Measurements from ENCODE around the gene MIS18A.
"Not testable (repeated sequence)": the region's sequence is repeated elsewhere in the genome, so short reads cannot be mapped to it uniquely, and the experiment has no call there.

The MIS18A gene, protein sequence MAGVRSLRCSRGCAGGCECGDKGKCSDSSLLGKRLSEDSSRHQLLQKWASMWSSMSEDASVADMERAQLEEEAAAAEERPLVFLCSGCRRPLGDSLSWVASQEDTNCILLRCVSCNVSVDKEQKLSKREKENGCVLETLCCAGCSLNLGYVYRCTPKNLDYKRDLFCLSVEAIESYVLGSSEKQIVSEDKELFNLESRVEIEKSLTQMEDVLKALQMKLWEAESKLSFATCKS

DNA sequence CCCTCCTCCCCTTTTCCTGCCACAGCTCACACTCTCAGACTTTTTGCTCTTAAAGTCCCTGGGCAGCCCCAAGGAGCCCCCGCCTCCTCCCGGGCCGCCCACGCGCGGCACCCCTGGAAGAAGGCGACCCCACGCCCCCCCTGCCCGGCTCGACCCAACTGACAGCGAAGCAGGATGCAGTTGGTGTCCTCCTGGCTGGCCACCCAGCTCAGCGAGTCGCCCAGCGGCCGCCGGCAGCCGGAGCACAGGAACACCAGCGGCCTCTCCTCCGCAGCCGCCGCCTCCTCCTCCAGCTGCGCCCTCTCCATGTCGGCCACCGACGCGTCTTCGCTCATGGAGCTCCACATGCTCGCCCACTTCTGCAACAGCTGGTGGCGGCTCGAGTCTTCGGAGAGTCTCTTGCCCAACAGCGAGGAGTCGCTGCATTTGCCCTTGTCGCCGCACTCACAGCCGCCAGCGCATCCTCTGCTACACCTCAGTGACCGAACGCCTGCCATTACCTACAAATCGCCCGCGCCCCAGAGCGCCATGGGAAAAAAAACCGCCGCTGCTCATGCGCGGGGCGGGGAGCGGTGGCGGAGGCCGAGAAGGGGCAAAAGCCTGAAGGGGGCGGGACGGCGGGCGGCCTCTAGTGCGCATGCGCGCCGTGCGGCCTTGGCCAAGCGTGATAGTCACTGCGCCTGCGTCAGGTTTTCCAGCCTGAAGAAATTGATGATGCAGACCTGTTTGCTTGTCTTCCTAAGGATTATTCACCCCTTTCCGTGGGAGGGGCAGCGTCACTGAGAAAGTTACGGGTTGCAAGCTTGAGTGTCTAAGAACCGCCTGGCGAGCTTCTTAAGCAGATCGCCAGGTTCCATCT lies at the start of gene MIS18A:
MIS18A (minus strand) TSS at position 532 of the 859 bp plus-strand sequence; CDS start at position 497, 35 bp downstream.
- in situ Hi-C loops (cut with HindIII; ENCODE audit: low pct_ligation_motif_present, low pct_unique_long_range_greater_than_20kb, low sequenced_read_pairs): no loop called here
- peak; percentile 91 for DNase-seq

DNA sequence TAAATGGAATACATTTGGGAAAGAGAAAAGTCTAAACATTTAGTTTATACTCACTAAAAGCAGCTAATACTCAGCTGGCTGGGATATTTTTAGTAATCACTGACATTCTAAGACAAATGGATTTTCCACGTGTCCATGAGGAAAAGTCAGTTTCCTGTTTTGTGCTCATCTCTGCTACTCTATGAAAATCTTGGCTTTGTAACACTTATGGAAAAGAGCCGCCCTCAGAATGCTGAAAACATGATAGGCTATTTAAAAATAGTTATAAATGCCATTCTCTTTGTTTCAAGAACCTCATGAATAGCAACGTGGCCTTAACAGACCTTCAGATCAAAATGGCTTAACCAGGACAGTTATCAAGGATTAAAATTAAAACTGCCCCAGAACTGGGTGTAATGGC lies 49.7 kb upstream of the MIS18A start:
- DNase-seq: no peak
- in situ Hi-C loops (cut with HindIII; ENCODE audit: low pct_ligation_motif_present, low pct_unique_long_range_greater_than_20kb, low sequenced_read_pairs): no loop called here

DNA sequence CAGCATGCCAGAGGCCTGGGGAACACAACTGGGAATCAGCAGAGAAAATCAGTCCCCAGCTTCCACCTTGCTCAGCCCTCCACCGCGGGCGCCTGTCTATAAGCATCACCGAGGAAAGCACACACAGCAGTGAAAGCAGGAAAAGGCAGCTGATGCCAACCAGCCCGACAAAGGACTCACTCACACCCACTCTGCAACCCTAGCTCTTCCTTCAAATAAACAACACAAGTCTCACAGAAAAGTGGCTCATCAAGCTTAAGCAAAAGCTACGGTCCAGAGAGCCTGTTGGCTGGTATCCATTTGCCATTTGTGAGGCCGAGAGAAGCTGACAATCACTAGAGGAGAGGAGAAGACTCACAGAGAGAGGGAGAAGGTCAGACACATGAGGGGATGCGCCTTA lies 46.9 kb upstream of the MIS18A start:
- no peak for DNase-seq
- in situ Hi-C loops (cut with HindIII; ENCODE audit: low pct_ligation_motif_present, low pct_unique_long_range_greater_than_20kb, low sequenced_read_pairs): no loop called here

DNA sequence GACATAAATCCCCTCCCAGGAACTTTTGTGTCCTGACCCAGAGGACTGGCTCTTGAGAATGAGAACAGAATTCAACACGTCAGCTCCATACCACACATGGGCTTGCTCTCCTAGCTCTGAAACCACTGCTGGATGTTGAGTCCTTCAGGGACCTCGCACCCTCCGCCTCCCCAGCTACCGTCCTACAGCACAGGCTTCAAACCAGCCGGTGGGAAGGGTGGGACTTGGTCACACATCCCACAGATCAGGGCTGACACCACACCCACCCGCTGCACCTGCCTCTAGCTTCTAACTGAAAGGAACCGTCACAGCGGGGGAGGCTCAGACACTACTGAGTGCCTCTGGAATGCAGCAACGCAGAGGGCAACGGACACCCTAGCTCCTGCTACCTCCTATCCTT lies 43.8 kb upstream of the MIS18A start:
- DNase-seq: peak; percentile 40
- in situ Hi-C loops (cut with HindIII; ENCODE audit: low pct_ligation_motif_present, low pct_unique_long_range_greater_than_20kb, low sequenced_read_pairs): no loop called here

DNA sequence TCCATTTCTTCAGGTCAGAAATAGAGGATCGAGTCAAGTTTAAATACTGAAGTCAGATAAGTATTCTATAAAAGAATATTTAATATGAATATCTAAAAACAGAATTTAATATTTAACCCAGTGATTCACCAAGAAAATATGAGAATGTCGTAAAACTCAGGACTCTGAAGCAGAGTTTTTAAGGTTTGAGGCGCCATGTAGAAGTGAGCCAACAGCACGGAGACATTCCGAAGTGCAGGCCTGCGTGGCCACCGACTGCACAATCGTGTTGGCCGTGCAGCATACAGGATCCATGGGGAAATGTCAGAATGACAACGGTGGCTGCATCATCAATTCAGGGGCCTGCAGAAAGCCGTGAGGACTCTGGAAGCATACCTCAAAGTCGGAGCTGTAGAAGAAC lies 43.3 kb upstream of the MIS18A start:
- peak; percentile 69 for DNase-seq
- in situ Hi-C loops (cut with HindIII; ENCODE audit: low pct_ligation_motif_present, low pct_unique_long_range_greater_than_20kb, low sequenced_read_pairs): no loop called here

DNA sequence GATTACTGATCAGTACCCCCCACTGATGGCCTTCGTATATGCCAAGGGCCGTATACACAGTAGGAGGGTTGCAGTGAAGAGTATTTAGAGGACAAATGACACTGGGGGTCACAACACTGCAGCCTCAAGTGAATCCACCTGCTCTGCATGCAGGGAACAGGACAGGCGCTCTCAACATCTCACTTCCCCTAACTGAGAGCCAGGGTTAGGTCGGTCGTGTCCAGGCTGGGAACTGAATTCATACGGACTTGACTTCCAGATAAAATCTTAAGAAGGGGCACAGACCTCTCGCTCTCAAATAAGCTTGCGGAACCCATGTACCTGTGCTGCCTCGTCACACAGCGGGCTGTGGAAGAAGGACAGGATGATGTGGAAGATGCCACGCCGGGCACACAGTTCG lies 42.6 kb upstream of the MIS18A start:
- no peak for DNase-seq
- in situ Hi-C loops (cut with HindIII; ENCODE audit: low pct_ligation_motif_present, low pct_unique_long_range_greater_than_20kb, low sequenced_read_pairs): no loop called here

DNA sequence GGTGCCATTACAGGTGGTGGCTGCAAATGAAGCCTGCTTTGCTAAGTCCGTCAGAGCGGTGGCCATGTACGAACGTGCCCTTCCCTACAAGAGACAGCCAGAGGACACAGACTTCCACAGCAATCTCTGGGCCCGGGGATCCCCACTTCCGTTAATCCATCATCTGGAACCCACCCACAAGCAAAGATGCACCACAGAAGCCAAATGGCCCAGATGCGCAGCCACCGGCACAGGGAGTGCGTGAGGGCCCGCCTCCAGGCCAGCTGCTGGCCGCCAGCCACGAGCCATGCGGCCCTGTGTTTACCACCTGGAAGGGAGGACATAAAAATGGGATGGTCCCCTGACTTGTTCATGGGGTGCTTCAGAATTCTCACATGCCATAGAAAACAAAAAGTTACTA lies 41.9 kb upstream of the MIS18A start:
- no peak for DNase-seq
- in situ Hi-C loops (cut with HindIII; ENCODE audit: low pct_ligation_motif_present, low pct_unique_long_range_greater_than_20kb, low sequenced_read_pairs): no loop called here

DNA sequence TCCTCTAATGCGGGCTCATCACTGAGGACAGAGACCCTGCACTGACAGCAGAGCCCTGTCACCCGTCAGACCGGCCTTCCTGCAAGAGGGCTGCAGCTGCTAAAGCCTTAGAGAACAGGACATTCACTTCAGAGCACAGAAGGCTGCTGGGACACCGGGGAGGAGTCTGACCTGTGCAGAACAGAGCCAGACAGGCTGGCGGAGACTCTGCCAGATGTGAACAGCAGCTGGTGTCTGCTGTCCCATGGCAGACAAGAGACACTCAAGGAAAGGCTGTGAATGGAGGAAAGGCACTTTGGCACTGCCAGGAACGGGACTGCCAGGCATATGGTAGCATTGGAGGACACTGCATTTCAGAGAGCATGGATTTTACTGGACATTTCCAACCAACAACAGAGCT lies 41.2 kb upstream of the MIS18A start:
- in situ Hi-C loops (cut with HindIII; ENCODE audit: low pct_ligation_motif_present, low pct_unique_long_range_greater_than_20kb, low sequenced_read_pairs): no loop called here
- DNase-seq: no peak

DNA sequence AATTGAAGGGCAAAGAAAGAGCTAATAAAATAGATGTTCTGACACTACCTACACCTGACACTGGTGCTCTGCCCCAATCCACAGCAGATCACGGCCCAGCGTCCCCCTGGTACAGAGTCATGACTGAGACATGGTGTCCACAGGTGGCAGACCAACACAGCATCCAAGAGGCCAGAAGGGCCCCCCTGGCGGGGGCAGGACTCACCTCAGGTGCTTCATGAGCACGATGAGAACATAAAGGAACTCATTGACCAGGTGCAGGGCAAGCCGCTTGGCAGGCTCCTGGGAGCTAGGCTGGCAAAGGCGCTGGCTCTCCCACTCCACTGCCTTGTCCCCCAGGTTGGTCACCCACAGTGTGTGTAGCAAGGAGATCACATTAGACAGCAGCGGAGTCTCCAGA lies 40.2 kb upstream of the MIS18A start:
- in situ Hi-C loops (cut with HindIII; ENCODE audit: low pct_ligation_motif_present, low pct_unique_long_range_greater_than_20kb, low sequenced_read_pairs): no loop called here
- DNase-seq: no peak

DNA sequence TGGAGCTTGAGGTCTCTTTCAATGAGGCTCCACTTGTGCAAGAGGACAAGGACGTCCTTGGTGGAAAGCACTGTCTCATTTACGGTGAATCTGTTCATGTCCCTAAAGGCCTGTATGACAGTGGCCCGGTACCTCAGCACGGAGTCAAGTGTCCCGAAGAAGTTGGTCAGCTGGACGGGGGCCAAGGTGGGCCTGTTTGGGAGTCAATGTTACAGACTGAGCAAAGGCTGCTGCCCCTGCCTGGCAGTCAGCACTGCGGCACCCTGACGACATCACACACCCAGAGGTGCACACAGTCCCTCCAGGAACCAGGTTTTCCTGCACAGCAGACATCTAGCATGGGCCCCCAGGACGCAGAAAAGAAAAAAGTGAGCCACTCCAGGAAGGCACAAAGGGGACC lies 38.9 kb upstream of the MIS18A start:
- no peak for DNase-seq
- in situ Hi-C loops (cut with HindIII; ENCODE audit: low pct_ligation_motif_present, low pct_unique_long_range_greater_than_20kb, low sequenced_read_pairs): no loop called here

DNA sequence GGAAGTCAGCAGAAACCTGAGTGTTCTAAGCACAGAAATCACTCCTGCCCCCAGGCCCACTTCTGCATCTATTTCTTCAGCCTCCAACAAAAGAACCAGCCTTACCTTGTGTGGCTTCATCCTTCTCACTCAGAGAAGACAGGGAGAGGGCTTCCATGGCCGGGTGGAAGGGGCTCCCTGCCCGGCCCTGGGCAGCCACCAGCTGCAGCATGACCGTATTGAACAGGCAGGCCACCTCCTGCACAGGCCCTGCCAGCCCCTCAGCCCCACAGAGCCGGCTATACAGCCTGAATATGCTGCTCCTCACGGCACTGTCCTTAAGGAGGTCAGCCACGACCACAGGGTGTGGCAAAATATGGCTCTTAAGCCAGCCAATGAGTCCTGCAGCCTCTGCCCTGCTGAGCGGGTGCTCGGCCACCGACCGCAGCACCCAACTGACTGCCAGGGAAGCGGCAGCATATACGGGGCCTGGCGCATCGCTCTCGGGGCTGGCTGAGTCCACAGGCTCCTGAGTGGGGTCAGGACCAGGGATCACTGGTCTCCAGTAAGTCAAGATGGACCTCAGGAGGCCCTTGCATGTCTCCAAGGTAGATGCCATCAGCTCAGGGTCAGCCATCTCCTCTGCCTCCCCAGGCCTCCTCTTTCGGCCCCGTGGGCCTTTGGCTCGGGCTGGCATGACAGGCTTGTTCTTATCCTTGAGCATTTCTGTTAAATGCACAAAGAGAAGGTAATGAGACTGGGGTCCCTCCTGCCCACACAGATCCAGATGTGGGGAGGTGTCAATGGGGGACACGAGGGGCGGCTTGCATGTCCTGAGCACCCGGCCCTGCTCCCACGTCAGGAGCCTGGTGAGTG lies 37.7 kb upstream of the MIS18A start:
- no peak for DNase-seq
- in situ Hi-C loops (cut with HindIII; ENCODE audit: low pct_ligation_motif_present, low pct_unique_long_range_greater_than_20kb, low sequenced_read_pairs): no loop called here

DNA sequence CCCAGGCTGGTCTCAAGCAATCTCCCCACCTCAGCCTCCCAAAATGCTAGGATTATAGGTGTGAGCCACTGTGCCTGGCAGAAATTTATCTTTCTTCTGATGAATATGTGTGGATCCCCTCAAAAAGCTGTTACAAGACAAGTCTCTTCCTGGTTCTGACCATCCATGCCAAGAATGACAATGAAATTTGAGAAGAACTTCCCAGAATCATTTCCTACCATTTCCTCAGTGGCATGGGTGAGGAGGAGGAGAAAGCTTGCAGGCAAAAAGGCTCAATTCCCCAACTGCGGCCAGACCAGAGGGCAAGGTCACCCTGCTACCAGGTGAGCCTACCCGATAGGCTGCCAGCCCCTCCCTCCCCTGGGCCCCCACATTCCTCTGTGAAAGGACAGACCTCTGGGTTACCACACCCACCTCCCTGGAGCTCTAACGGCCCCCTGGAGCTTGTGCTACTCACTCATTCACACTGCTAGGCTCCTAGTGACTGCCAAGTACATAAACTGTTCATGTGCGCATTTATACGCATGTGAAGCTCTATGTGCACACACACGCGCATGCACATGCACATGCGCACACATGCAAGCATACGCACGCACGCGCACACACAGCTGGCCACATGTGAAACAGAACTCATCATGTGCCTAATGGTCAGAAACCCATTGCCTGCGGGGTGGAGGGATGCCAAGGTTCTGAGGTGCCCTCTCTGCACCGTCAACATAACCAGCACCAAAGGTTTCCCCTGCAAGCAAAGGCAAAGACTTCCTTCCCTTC lies 36.8 kb upstream of the MIS18A start:
- in situ Hi-C loops (cut with HindIII; ENCODE audit: low pct_ligation_motif_present, low pct_unique_long_range_greater_than_20kb, low sequenced_read_pairs): no loop called here
- no peak for DNase-seq

DNA sequence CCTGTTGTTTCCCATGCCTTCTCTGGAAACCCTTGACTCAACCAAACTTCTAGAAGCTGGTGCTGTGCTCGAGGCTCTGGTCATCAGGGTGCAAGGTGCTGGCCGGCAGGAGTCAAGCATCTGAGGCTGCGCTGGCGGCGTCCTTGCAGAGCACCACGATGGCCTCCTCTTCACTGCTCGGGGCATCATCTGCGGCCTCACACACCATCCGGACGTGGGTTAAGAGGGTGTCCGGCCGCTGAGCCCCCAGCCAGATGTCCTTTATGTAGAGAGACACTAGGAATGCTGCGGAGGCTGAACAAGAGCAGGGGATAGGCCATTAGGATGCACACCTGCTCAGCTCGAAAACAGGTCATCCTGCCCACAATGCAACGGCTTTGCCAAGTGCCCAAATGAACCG lies 36.0 kb upstream of the MIS18A start:
- in situ Hi-C loops (cut with HindIII; ENCODE audit: low pct_ligation_motif_present, low pct_unique_long_range_greater_than_20kb, low sequenced_read_pairs): no loop called here

DNA sequence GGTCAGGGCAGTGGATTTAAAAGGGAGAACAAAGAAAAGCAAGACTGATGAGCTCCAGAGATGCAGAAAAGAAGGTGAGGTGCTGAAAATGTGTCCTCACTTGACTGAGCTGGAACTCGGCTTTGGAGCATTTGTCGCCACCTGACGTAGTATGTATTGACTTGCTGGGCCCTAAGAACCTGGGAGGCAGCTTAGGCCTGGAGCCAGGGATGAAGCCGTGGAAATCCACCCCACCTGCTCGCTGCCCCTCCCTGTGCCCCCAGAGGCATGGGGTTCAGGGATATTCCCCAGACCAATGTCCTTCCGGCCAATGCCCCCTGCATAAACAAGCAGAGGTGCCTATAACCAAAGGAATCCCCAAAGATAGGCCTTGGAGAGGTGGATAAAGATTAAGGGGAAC lies 34.1 kb upstream of the MIS18A start:
- in situ Hi-C loops (cut with HindIII; ENCODE audit: low pct_ligation_motif_present, low pct_unique_long_range_greater_than_20kb, low sequenced_read_pairs): no loop called here
- no peak for DNase-seq

More for the DNA sequence above, 36.0 kb upstream of the MIS18A start:
- DNase-seq: no peak

DNA sequence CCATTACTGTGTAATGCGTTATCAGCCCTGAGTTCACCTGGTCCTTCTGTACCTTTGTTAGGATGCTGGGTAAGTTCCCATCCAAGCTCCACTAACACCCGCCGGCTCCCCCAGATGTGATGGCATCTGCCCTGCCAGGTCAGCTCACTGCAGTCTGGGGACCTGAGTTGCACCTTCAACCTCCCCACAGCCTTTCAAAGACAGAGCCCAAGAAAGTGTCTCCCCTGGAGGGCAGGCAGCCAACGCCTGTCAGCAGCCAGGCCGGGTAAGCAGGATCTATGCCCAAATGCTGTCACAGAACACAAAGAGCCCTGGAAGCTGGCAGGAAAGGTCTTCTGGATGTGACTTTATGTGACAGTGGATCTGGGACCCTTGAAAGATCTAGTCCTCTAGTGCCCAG lies 33.5 kb upstream of the MIS18A start:
- no peak for DNase-seq
- in situ Hi-C loops (cut with HindIII; ENCODE audit: low pct_ligation_motif_present, low pct_unique_long_range_greater_than_20kb, low sequenced_read_pairs): no loop called here

DNA sequence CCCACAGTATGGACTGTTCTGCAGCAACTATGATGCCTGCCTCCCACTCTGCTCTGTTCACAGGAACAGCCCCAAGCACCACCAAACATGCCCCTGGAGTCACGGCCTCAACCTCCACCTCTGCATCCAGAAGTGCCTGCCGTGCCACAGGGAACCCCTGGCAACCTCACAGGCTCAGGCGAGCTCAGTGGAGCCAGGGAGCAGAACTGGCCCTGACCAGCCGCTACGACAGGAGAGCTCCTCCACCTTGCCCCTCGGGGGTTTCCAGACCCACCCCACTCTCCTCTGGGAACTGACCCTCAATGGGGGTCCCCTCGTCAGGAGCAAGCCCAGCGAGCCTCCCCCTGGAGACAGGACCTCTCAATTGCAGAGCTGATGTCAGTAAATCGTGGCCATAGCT lies 32.8 kb upstream of the MIS18A start:
- no peak for DNase-seq
- in situ Hi-C loops (cut with HindIII; ENCODE audit: low pct_ligation_motif_present, low pct_unique_long_range_greater_than_20kb, low sequenced_read_pairs): no loop called here

DNA sequence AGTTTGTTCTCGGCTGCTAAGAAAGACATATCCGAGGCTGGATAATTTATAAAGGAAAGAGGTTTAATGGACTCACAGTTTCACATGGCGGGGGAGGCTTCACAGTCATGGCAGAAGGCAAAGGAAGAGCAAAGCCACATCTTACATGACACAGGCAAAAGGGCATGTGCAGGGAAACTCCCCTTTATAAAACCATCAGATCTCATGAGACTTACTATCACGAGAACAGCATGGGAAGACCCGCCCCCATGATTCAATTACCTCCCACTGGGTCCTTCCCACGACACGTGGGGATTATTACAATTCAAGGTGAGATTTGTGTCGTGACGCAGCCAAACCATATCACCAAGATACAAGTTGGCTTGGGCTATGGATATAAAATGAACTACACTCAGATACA lies 32.1 kb upstream of the MIS18A start:
- DNase-seq; in situ Hi-C loops (cut with HindIII; ENCODE audit: low pct_ligation_motif_present, low pct_unique_long_range_greater_than_20kb, low sequenced_read_pairs): not testable (repeated sequence)

DNA sequence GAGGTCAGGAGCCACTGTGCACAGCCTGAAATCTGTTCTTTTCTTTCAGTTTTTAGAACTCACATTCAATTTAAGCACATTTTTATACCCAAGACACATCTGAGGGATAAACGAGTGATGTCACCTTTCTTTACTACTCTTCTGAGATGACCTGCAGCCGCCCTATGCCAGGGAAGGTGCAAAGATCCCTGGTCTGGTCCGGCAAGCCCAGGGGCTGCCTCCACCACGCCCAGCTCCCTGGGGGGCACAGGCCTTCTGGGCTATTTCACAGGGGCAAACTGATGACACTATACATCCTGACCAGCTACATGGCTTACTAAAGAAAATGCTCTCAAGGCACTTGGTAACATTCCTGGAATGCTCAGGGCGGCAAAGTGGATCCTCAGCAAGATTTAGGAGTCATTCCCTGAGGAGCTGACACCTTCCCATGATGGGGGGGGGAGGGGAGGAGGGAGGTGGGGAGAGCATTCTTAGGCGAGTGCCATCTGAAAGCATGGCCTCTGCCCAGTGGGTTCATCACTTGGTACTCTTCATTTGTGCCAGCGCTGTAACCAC lies 31.1 kb upstream of the MIS18A start:
- no peak for DNase-seq
- in situ Hi-C loops (cut with HindIII; ENCODE audit: low pct_ligation_motif_present, low pct_unique_long_range_greater_than_20kb, low sequenced_read_pairs): no loop called here
